H4 (cell line): ENCODE measurements around the gene EPHA8. TPM values are rescaled to one million over a fixed set of nuclear protein-coding genes. Genes with fewer than 3 reads are reported as not detected.

ENCODE experiments used
- DNase-seq: peaks from one replicate; pipeline ENCODE4 v3.0.0-alpha.2; 2015; ENCODE audit warnings: low spot score
- total RNA-seq: library from RNA; depleted of rRNA; stranded (reverse); fragments of >200 nt; shearing (Covaris generic); gene quantifications from 2 replicates; pipeline ENCODE4 v1.2.3, GENCODE V29; 2014

The EPHA8 gene
- total RNA-seq, 1 experiment from 2014 or later = 0.31 TPM

DNA sequence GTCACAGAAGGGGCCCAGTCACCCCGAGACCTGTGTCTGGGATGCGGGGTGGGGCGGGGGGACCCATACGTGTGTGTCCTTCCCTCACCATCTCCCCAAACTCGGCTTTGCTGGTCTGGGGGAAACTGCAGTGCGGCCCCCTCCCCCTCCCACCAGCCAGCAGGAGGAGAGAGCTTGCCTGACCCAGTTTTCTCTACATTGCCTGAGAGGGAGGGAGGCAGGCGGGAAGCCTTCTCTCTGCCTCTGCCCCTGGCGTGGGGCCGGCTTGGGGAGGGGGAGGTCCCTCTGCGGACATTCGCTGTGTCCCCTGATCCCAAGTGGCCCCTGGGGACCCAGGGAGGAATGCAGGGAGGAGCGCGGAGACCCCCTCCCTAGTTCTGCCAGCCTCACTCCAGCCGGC is 3.9 kb downstream of the EPHA8 start:
- DNase-seq = no peak

DNA sequence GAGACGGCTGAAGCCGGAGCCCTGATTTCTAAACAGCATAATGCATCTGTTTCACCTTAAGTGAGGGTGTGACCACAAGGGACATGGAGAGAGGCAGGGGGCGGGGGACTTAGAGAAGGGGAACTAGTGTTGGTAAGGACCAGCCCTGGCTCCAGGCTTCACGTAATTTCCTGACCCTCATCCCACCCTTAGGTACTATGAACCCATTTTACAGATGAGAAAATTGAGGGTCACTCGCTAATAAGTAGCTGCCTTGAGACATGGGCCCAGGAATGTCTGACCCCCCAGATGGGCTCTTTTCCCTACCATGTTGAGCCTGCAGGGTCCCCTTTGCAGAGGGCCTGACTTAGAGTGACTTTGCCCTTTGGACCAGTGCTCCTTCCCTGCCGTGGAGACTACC is 4.7 kb downstream of the EPHA8 start:
- no peak for DNase-seq

DNA sequence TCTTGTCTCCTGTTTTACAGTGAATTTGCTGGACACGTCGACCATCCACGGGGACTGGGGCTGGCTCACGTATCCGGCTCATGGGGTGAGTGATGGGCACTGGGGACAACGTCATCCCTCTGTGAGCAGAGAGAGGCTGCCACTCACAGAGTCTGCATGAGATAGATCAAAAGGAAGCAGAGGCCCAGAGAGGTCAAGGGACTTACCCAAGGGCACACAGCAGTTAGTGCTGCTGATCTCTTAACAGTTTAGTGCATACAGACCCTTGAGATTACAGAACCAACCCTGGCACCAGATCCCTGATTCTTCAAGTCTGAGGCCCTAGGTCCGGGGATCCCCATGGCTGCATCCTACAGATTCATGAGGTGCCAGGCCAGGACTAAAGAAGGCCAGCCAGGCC is 6.0 kb downstream of the EPHA8 start:
- no peak for DNase-seq

DNA sequence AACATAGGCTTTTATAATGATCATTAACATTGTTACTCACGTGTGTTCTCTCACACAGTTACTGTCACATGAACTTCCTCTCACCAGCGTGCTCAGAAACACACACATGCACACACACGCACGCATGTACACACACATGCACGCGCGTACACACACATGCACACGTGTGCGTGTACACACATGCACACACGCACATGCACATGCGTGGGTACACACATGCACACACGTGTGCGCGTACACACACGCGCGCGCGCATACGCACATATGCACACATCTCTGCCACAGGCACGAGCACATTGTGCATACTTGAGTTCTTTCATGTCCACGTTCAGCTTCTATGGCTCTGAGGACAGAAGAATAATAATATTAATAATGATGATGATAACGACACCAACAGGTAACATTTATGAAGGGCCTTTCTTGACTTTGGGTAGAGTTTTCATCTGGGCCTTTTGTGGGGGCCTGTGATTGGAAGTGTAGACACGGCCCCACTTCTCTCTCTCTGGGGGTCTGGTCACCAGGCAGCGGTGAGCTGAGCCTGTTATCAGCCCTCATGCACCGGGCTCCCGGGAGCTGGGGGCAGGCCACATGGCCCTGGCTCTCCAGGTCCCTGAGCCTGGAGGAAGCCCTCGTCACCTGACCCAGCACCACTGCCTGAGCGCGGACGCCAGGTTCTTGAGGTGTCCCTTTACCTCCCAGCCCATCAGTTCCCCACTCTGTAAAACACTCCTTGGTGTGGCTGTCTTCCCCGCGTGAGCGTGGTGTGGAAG is 7.0 kb downstream of the EPHA8 start:
- DNase-seq = no peak

DNA sequence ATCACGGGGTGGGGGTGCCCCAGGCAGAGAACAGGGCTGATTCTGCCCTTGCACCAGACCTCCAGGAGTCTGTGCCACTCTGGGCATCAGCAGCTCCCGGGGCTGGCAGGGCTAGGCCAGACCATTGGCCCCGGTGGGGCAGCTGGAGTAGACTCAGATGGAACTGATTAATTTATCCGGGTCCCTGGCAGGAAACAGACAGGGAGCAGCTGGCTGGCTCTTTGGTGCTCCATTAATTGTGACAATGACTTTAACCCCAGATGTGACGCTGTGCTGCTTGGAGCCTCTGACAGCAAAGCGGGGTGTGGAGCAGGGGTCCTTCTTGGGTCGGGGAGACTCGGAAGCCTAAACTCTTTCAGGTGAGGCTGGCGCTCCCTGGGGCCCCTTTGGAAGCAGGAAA is 9.5 kb downstream of the EPHA8 start:
- no peak for DNase-seq

DNA sequence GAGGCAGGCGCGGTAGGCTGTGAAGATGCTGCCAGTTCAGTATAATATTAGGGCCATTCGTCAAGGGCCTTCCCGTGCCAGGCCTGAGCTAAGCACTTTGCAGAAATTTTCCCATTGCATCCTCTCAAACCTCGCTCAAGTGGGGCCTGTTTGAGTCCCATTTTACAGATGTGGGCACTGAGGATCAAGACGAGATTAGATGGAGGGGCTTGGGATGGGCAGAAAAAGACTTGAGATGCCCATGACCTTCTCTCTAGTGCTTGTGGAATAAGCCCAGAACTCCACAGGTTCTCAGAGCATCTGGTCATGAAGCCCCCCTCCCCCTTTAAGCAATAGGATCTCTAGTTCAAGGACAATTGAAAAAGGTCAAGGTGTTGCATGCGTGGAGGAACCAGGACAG is 9.9 kb downstream of the EPHA8 start:
- no peak for DNase-seq

DNA sequence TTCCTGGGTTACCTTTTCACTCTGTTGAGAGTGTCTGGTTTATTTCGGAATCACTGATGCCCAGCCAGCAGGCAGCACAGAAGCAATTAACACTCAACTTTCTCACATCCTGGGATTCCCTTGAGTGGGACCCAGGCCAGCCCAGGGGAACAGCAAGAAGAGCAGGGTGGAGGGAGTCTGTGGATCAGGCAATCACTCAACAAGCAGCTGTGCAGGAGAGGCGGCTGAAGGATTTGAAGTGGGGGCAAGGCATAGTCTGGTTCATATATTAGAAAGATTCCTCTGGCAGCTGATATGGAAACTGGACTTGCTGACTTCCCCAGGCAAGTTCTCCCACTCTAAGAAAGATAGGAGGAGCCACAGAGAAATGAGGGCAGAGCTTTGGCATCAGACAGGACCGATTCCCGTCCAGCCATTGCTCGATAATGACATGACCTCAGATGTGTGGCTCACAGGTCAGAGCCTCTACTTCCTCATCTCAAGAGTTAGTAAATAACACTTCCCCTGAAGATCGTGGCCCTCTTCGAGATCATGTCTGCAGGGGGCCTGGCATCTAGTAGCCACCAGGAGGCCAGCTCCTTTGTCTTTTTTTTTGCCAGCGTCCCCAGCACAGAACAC is 12.4 kb downstream of the EPHA8 start:
- DNase-seq = no peak

DNA sequence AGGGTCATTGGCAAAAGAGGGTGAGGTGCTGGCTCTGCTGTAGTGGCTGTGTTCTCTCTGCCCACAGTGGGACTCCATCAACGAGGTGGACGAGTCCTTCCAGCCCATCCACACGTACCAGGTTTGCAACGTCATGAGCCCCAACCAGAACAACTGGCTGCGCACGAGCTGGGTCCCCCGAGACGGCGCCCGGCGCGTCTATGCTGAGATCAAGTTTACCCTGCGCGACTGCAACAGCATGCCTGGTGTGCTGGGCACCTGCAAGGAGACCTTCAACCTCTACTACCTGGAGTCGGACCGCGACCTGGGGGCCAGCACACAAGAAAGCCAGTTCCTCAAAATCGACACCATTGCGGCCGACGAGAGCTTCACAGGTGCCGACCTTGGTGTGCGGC is 12.9 kb downstream of the EPHA8 start:
- no peak for DNase-seq

DNA sequence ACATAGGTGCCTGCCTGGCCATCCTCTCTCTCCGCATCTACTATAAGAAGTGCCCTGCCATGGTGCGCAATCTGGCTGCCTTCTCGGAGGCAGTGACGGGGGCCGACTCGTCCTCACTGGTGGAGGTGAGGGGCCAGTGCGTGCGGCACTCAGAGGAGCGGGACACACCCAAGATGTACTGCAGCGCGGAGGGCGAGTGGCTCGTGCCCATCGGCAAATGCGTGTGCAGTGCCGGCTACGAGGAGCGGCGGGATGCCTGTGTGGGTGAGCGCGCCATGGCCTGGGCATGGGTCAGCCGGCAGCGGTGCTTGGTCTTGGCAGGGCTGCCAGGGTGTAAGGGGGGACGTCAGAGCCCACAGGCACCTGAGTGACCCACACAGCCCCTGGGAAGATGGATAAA is 13.3 kb downstream of the EPHA8 start:
- no peak for DNase-seq

DNA sequence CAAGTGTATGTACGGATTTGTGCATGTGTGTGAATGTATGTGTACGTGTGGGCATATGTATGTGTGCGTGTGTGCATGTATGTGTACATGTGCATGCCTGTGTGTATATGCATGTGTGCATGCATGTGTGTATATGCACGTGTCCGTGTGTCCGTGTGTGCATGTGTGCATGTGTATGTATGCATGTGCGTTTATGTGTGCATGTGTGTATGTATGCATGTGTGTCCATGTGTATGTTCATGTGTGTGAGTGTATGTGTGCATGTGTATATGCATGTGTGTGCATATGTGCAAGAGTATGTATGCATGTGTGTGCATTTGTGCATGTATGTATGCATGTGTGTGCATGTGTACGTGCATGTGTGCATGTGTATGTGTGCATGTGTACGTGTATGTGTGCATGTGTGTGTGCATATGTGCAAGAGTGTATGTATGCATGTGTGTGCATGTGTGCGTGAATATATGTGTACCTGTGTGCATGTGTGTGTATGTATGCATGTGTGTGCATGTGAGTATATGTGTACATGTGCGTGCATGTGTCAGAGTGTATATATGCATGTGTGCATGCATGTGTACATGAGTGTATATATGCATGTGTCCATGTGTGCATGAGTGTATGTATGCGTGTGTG is 15.6 kb downstream of the EPHA8 start:
- no peak for DNase-seq

DNA sequence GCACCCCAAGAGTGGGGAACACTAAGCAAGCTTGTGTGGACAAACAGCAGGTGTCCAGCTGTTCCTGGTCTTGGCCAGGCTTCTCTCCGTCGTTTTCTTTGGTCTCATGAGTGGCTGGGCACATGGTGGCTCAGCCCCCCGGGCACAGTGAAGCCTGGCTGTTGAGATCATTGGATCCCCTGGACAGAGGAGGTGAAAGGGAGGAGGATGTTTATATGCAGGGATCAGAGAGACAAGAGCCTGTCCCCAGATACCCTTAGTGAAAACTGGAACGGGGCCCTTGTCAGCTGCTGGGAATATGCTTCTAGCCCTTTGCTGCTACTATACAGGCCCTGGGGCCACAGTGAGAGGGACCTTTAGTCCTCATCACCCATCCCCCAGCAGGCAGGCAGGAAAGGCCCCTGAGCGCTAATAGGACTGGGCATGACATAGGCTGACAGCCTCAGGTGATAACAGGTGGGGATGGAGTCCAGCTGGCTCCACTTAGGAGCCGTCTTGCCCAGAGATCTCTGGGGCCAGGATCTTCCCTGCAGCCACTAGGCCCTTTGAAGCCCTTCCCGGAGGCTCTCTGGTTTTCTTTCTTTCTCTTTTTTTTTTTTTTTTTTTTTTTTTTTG is 16.4 kb downstream of the EPHA8 start:
- DNase-seq = no peak

DNA sequence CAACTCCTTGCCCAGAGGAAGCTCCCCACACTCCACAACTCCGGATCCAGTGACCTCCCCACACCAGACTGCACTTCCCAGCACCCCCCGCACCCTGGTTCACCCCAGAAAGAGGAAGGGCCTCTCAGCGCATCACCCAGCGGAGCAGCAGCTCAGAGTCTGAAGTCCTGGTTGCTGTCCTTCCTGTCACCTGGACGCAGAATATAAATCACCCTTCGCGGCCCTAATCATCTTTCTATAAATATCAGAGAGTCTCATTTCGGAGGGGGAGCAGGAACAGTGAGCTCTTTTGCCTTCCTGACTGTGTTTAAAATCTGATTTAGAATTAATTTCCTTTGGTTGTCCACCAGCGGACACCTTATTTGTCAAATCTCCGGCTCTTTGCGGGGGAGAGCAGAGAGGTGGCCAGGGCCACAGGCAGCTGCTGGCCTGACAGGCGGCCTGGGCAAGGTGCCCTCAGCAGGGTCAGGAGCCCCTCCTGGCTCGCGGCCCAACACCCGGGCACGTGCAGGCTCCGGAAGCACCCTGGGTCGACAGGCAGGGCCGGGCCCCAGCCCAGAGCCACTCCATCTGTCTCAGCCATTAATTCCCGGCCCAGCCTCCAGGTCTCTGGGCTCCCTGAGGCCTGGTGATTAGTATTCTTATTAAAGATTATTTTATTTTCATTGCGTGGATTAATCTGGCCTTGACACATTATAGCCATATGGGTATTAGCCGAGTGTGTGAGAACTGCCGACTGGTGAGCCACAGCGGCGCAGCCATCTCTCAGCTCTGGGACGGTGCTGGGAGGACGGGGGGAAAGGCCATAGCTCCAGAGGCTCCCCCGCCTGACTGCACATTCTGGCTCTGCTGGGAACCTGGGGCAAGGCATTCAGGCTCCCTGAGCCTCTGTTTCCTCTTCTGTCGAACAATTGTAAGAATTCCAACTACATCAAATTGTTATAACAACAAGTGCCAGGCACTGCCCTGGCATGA is 19.7 kb downstream of the EPHA8 start:
- no peak for DNase-seq

DNA sequence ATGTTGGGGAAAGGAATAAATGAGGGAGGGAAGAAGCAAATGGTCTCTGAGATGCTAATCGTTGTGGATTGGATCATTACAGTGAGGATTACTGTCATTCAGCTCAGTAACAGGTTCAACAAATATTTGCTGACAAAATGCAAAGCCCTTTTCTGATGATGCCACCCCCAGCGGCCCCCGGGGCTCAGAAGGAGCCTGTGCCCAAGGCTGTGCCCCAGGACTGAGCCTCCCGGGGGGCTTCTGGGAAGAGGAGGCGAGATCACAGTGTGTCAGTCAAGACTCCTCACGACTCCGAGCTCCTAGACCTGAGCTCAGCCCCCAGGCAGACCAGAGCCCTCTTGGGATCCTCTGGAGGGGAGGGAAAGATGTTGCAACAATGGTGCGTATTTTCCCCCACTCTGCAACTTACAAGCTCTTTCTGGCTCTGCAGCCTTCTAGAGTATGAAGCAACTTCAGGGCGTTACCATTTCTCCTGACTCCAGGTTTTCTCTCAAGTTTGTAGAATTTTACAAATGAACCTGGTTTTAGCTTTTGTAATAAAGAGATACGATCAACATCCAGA is 20.8 kb downstream of the EPHA8 start:
- no peak for DNase-seq

DNA sequence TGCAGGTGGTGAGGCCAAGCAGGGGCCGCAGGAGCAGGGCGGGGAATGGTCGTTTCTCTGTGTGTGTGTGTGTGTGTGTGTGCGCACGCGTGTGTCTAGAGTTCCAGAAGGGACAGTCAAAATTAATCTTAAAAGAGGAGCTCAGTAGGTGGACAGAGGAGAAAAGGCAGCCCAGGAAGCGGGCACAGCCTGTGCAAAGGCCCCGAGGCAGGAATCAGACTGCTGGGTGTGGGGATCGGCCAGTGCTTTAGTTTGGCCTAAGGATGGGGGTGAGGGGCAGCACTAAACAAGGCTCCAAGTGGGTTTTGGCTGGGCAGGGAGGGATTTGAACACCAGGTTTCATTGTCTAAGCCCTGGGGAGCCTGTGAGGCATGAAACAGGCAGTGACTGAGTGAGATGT is 21.7 kb downstream of the EPHA8 start:
- DNase-seq = no peak

DNA sequence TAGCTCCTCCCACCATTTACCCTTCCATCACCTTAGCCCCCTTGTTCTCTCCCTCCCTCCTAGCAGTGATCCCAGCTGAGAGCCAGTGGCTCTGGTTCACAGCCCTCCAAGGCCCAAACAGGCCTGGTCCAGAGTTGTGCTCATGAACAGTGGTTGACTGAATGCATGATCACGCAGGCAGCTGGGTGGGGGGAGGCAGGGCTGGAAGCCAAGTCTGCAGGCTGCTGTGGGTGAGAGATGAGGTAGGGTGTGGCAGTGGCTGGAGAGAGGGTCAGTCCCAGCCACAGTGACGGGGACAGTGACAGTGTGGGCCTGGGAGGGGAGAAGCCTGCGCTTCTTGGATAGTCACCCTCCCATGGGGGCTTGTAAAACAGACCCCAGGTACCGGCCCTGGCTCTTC is 22.2 kb downstream of the EPHA8 start:
- no peak for DNase-seq

DNA sequence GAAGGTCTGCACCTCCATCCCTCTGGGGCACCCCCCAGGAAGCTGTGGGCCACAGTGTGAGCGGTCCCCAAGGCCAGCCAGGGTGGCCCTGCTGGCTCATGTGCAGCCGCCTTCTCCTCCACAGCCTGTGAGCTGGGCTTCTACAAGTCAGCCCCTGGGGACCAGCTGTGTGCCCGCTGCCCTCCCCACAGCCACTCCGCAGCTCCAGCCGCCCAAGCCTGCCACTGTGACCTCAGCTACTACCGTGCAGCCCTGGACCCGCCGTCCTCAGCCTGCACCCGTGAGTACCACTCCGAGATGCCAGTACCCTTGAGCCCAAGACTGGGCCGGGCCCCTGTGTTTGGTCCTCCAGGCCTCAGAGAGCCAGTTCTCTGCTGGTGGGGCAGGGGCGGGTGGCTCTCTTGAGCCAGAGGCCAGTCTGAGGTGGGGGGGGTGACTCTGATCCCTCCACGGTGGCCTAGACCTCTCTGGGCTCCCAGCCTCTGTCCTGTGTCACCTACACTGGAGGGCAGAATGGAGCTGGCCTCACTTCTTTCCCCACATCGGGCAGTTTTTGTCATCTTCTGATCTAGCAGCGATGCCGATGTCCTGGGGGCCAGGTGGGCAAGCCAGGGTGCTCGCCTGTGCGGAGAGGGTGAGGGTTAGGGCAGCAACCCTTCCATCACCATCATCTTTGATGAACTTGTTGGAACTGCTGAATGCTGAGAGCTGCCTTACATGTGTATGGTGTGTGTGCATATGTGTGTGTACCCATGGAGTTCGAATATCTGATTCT is 23.3 kb downstream of the EPHA8 start:
- no peak for DNase-seq

DNA sequence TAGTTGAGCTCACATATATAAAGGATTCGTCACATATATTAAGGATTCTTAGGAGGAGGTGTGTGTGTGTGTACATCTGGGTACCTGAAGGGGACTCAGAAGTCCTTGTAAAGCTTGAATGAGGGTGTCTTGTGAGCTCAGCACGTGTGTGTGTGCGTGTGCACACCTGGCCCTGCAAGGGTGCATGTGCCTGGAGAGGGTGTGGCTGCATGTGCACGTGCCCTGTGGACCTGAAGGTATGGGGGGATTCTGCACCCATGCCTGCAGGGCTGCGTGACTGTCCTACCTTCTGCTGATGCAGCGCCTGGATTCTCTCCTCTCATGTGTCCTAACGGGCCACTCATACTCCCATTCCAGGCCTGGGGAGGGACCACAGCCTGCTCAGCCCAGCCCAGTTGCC is 24.0 kb downstream of the EPHA8 start:
- DNase-seq = no peak

DNA sequence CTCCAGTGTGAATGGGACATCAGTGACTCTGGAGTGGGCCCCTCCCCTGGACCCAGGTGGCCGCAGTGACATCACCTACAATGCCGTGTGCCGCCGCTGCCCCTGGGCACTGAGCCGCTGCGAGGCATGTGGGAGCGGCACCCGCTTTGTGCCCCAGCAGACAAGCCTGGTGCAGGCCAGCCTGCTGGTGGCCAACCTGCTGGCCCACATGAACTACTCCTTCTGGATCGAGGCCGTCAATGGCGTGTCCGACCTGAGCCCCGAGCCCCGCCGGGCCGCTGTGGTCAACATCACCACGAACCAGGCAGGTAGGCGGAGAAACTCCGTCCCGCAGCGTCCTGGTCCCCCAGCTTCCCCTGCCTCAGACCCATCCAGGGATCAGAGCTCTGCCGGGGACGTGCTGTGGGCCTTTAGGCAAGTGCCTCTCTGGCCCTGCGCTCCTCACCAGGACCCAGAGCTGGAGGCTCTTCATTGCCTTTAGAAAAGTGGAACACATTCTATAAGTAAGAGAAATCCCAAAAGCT is 25.7 kb downstream of the EPHA8 start:
- DNase-seq = no peak

DNA sequence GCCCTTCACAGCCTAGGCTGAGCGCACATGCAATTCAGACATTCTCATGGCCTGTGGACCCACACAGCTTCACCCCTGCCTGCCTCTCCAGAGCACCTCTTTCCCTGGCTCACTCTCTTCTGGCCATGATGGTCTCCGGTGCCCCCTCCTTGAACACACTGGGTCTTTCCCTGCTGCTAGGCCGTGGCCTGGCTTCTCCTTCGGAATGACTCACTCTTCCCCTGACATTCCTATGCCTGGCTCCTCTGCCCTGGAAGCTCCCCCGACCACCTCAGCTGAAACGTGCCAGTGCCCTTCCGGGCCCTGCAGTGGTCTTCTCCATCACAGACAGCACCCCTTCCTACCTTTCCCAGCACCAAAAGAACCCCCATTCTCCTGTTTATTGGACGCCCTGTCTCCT is 28.3 kb downstream of the EPHA8 start:
- no peak for DNase-seq

DNA sequence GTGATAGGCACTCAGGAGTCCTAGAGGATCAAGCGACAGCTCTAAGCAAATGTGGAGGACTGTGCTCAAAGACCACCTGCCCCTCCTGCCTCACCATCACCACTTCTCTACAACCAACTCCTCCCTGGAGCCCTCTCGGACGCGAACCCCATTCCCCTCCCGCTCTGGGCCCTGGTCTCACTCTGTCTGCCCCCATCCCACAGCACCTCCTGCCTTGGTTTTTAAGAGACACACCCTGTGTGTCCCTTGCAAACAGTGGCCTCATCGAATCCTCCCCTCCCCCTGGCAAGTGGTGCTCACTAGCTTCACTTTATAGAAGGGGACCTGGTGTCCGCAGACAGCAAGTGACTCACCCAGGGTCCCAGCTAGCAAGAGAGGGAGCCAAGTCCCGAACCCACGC is 28.8 kb downstream of the EPHA8 start:
- no peak for DNase-seq
